Neural cell (in vitro differentiated cells): ENCODE measurements around the gene SPIN2B. TPM values are rescaled to one million over a fixed set of nuclear protein-coding genes. Genes with fewer than 3 reads are reported as not detected.
"Not testable (repeated sequence)": the region's sequence is repeated elsewhere in the genome, so short reads cannot be mapped to it uniquely, and the experiment has no call there.

Experiments
- H2AFZ ChIP-seq: fragments of 200-600, 300-800 bp; sonication (generic), shearing (Covaris generic); 2 replicates; pipeline ENCODE4 v1.6.0; 2014; ENCODE audit warnings: low read depth, mild to moderate bottlenecking, antibody characterized with exemption, low read length, moderate library complexity
- H3F3A ChIP-seq: fragments of 200-600 bp; shearing (Covaris generic); 2 replicates; pipeline ENCODE4 v1.6.1; 2016; ENCODE audit warnings: mild to moderate bottlenecking, moderate library complexity, mixed read lengths, antibody characterized with exemption, low read length; ENCODE audit not compliant: insufficient read depth, poor library complexity, severe bottlenecking
- H3K27ac ChIP-seq: fragments of 200-600, 300-800 bp; sonication (generic), shearing (Covaris generic); 2 replicates; pipeline ENCODE4 v1.5.1; 2014; ENCODE audit warnings: mild to moderate bottlenecking, low read length, moderate library complexity
- H3K27me3 ChIP-seq: fragments of 300-800, 200-600 bp; sonication (generic), shearing (Covaris generic); 2 replicates; pipeline ENCODE4 v1.6.0; 2014; ENCODE audit warnings: mild to moderate bottlenecking, low read depth, low read length, moderate library complexity; ENCODE audit not compliant: insufficient read depth
- H3K36me3 ChIP-seq: fragments of 300-800, 200-600 bp; sonication (generic), shearing (Covaris generic); 2 replicates; pipeline ENCODE4 v1.5.1; 2014; ENCODE audit warnings: mild to moderate bottlenecking, antibody characterized with exemption, low read length, moderate library complexity; ENCODE audit not compliant: insufficient read depth
- H3K4me2 ChIP-seq: fragments of 300-800, 200-600 bp; sonication (generic), shearing (Covaris generic); 2 replicates; pipeline ENCODE4 v1.6.0; 2014; ENCODE audit warnings: mild to moderate bottlenecking, low read length
- H3K4me3 ChIP-seq: fragments of 300-800, 200-600 bp; sonication (generic), shearing (Covaris generic); 2 replicates; pipeline ENCODE4 v1.5.1; 2014; ENCODE audit warnings: mild to moderate bottlenecking, low read length, moderate library complexity
- H3K79me2 ChIP-seq: fragments of 200-600 bp; shearing (Covaris generic); replicated peaks from 2 replicates; pipeline ENCODE4 v1.6.0; 2014; ENCODE audit warnings: mild to moderate bottlenecking, low read length, moderate library complexity; ENCODE audit not compliant: insufficient read depth
- H3K9ac ChIP-seq: fragments of 300-800, 200-600 bp; sonication (generic), shearing (Covaris generic); 2 replicates; pipeline ENCODE4 v1.6.1; 2016; ENCODE audit warnings: mild to moderate bottlenecking, low read length, mixed read lengths
- H3K9me2 ChIP-seq: fragments of 200-600 bp; shearing (Covaris generic); 2 replicates; pipeline ENCODE4 v1.6.1; 2016; ENCODE audit warnings: mild to moderate bottlenecking, low read length, mixed read lengths; ENCODE audit not compliant: insufficient read depth
- H3K9me3 ChIP-seq: fragments of 200-600, 300-800 bp; sonication (generic), shearing (Covaris generic); 2 replicates; pipeline ENCODE4 v1.6.1; 2016; ENCODE audit warnings: mild to moderate bottlenecking, mixed run types, low read length, moderate library complexity, mixed read lengths
- H4K20me1 ChIP-seq: fragments of 200-600 bp; shearing (Covaris generic); 2 replicates; pipeline ENCODE4 v1.6.1; 2016; ENCODE audit warnings: mild to moderate bottlenecking, mixed run types; ENCODE audit not compliant: insufficient read depth
- EP300 ChIP-seq: fragments of 450-650 bp; conservative IDR thresholded peaks from 2 replicates; pipeline ENCODE4 v1.6.1; 2014; ENCODE audit warnings: antibody characterized with exemption, mild to moderate bottlenecking, moderate library complexity; ENCODE audit not compliant: poor library complexity, severe bottlenecking
- EZH2 ChIP-seq: fragments of 200-600, 300-800 bp; shearing (Covaris generic), sonication (generic); IDR thresholded peaks from 2 replicates; pipeline ENCODE4 v1.6.1; 2014; ENCODE audit warnings: antibody characterized with exemption, low read length, borderline replicate concordance, mild to moderate bottlenecking; ENCODE audit not compliant: insufficient read depth, poor library complexity, severe bottlenecking
- MXI1 ChIP-seq: fragments of 450-650 bp; conservative IDR thresholded peaks from 2 replicates; pipeline ENCODE4 v1.6.1; 2014; ENCODE audit warnings: antibody characterized with exemption, mild to moderate bottlenecking; ENCODE audit not compliant: poor library complexity, severe bottlenecking
- POLR2AphosphoS5 ChIP-seq: IDR thresholded peaks from 2 replicates; pipeline ENCODE4 v1.6.1; 2012
- RAD21 ChIP-seq: fragments of 450-650 bp; conservative IDR thresholded peaks from 2 replicates; pipeline ENCODE4 v1.6.1; 2014; ENCODE audit warnings: antibody characterized with exemption, mild to moderate bottlenecking, moderate library complexity
- REST ChIP-seq: IDR thresholded peaks from 2 replicates; pipeline ENCODE4 v1.6.1; 2012; ENCODE audit warnings: borderline replicate concordance
- SMC3 ChIP-seq: fragments of 450-650 bp; conservative IDR thresholded peaks from 2 replicates; pipeline ENCODE4 v1.6.1; 2014; ENCODE audit warnings: antibody characterized with exemption, mild to moderate bottlenecking, moderate library complexity; ENCODE audit not compliant: poor library complexity
- TAF1 ChIP-seq: IDR thresholded peaks from 2 replicates; pipeline ENCODE4 v1.6.1; 2012; ENCODE audit warnings: low read depth
- polyA plus RNA-seq: library from polyadenylated mRNA; depleted of rRNA; stranded (reverse); fragments of >200 nt; gene quantifications from 2 replicates; pipeline ENCODE4 v1.2.3, GENCODE V29; 2014
- TF ChIP-seq, protein P1 (sequence below): fragments of 450-650 bp; IDR thresholded peaks from 2 replicates; pipeline ENCODE4 v1.5.1; 2014; ENCODE audit warnings: antibody characterized with exemption, mild to moderate bottlenecking, moderate library complexity; ENCODE audit not compliant: poor library complexity, severe bottlenecking

SPIN2B gene
- polyA plus RNA-seq, 1 donor from 2014 or later, result 32.5 TPM

- Histone ChIP-seq H3K9me2 (no peaks in the 10 kb centered on the region), H3K79me2 (no peaks in the 10 kb centered on the region), H3K4me2 (no peak overlapping the region), H3K4me3 (no peak overlapping the region), H3K27ac (no peak overlapping the region), H3F3A (no peaks in the 10 kb centered on the region), H3K9ac (no peak overlapping the region), H3K9me3 (no peaks in the 10 kb centered on the region), H3K27me3 (no peaks in the 10 kb centered on the region), H3K36me3 (no peaks in the 10 kb centered on the region), H2AFZ (no peak overlapping the region), H4K20me1 (no peaks in the 10 kb centered on the region)
- TF ChIP-seq EP300, result no peak
- no peak for TF ChIP-seq POLR2AphosphoS5
- no peak for TF ChIP-seq SMC3
- TF ChIP-seq EZH2, result no peak
- TF ChIP-seq MXI1, result no peak
- TF ChIP-seq RAD21, result no peak
- TF ChIP-seq TAF1, result no peak
- TF ChIP-seq, protein P1, sequence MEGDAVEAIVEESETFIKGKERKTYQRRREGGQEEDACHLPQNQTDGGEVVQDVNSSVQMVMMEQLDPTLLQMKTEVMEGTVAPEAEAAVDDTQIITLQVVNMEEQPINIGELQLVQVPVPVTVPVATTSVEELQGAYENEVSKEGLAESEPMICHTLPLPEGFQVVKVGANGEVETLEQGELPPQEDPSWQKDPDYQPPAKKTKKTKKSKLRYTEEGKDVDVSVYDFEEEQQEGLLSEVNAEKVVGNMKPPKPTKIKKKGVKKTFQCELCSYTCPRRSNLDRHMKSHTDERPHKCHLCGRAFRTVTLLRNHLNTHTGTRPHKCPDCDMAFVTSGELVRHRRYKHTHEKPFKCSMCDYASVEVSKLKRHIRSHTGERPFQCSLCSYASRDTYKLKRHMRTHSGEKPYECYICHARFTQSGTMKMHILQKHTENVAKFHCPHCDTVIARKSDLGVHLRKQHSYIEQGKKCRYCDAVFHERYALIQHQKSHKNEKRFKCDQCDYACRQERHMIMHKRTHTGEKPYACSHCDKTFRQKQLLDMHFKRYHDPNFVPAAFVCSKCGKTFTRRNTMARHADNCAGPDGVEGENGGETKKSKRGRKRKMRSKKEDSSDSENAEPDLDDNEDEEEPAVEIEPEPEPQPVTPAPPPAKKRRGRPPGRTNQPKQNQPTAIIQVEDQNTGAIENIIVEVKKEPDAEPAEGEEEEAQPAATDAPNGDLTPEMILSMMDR, result no peak
- TF ChIP-seq REST, result no peak
Measured at GRCh38 chrX:57132046-57132445, 10.7 kb upstream of the SPIN2B start.

GRCh38 chrX:57121816-57122215, 468 bp upstream of the SPIN2B start:
- H3K27ac ChIP-seq, result peak overlapping the region; percentile 58
- H3K9me2 ChIP-seq, result no peaks in the 10 kb centered on the region
- no peaks in the 10 kb centered on the region for H3K9me3 ChIP-seq
- no peaks in the 10 kb centered on the region for H3K36me3 ChIP-seq
- H3K79me2 ChIP-seq, result no peaks in the 10 kb centered on the region
- peak overlapping the region; percentile 21 for H2AFZ ChIP-seq
- H3K9ac ChIP-seq, result peak overlapping the region; percentile 73
- TF ChIP-seq EP300 (no peak), MXI1 (no peak), RAD21 (no peak), TAF1 (no peak)
- no peaks in the 10 kb centered on the region for H4K20me1 ChIP-seq
- H3K4me3 ChIP-seq, result peak overlapping the region; percentile 69
- H3F3A ChIP-seq, result no peaks in the 10 kb centered on the region
- H3K27me3 ChIP-seq, result no peaks in the 10 kb centered on the region
- H3K4me2 ChIP-seq, result peak overlapping the region; percentile 55

- not testable (repeated sequence) for H3K79me2 ChIP-seq, H2AFZ ChIP-seq, H4K20me1 ChIP-seq, H3K27me3 ChIP-seq, H3K4me2 ChIP-seq, H3F3A ChIP-seq, H3K9me2 ChIP-seq, H3K9me3 ChIP-seq, H3K36me3 ChIP-seq
- Histone ChIP-seq H3K9ac (peak overlapping the region; percentile 73), H3K27ac (peak overlapping the region; percentile 58), H3K4me3 (peak overlapping the region; percentile 69)
Measured at GRCh38 chrX:57120619-57121161, 658 bp downstream of the SPIN2B start.
